A549 (cell line): Measurements from ENCODE around the gene ZNF48. TPM values are rescaled to one million over a fixed set of nuclear protein-coding genes. Genes with fewer than 3 reads are reported as not detected.

Source experiments
- ATAC-seq, 2 experiments: fragments of 200-7000 bp in 1 of 2; fragments of >200 bp in 1 of 2; cut with Nextera tagmentation in 1 of 2; cut with Tn5 transposase in 1 of 2; 3 replicates each; pipeline versions ENCODE4 v1.8.0 to v1.9.1; 2018 to 2020; ENCODE audit warnings: mild to moderate bottlenecking in 1 of 2, moderate library complexity in 1 of 2
- CTCF ChIA-PET: fragments of 300-600 bp; sonication (Branson Sonifier 250); formaldehyde crosslinking; extraction: SDS; loops from one replicate; lab custom pipeline; 2021; ENCODE audit warnings: antibody characterized with exemption, inconsistent platforms; lab: Yijun Ruan, JAX
- POLR2A ChIA-PET: fragments of 350-600 bp; formaldehyde crosslinking; extraction: SDS; loops from one replicate; lab custom pipeline; 2021; ENCODE audit warnings: antibody characterized with exemption, inconsistent platforms; lab: Yijun Ruan, JAX
- DNase-seq, 2 experiments: peaks; one replicate each; pipeline versions ENCODE4 v3.0.0 to v3.0.0-alpha.2; 2011 to 2016; ENCODE audit warnings: low read depth in 1 of 2, low spot score in 1 of 2
- FAIRE-seq: peaks from 2 replicates; lab custom pipeline; 2011; peaks lifted over from hg19 to GRCh38; lab: Jason Lieb, UNC
- H3K27ac ChIP-seq, 2 experiments: fragments of >200 bp; sonication (Bioruptor Twin); formaldehyde crosslinking; 3 replicates each; pipeline ENCODE4 v1.5.1; 2016 to 2017
- H3K4me1 ChIP-seq: fragments of >200 bp; sonication (Bioruptor Twin); formaldehyde crosslinking; 3 replicates; pipeline ENCODE4 v1.6.1; 2016
- H3K4me2 ChIP-seq: fragments of >200 bp; sonication (Bioruptor Twin); formaldehyde crosslinking; 3 replicates; pipeline ENCODE4 v1.6.1; 2016
- H3K4me3 ChIP-seq: fragments of >200 bp; sonication (Bioruptor Twin); formaldehyde crosslinking; 3 replicates; pipeline ENCODE4 v1.5.1; 2016
- H3K9me3 ChIP-seq: fragments of >200 bp; sonication (Bioruptor Twin); formaldehyde crosslinking; 3 replicates; pipeline ENCODE4 v1.6.1; 2016
- ATOH8 ChIP-seq: fragments of 250-450 bp; sonication (Bioruptor Pico); IDR thresholded peaks from 2 replicates; pipeline ENCODE4 v1.5.0; 2020; ENCODE audit warnings: low read depth, mild to moderate bottlenecking, moderate library complexity
- CBX2 ChIP-seq: fragments of 200-600 bp; sonication (generic); IDR thresholded peaks from 2 replicates; pipeline ENCODE4 v1.6.1; 2016; ENCODE audit warnings: low read depth, mild to moderate bottlenecking, borderline replicate concordance
- EHF ChIP-seq: fragments of 250-450 bp; sonication (Bioruptor Pico); IDR thresholded peaks from 2 replicates; pipeline ENCODE4 v1.5.0; 2020; ENCODE audit warnings: mild to moderate bottlenecking
- ESRRA ChIP-seq: fragments of 150-350 bp; IDR thresholded peaks from 2 replicates; pipeline ENCODE4 v1.6.1; 2014; ENCODE audit warnings: mild to moderate bottlenecking, low read length, borderline replicate concordance
- FOSL2 ChIP-seq, 2 experiments: fragments of 450-650 bp in 1 of 2; fragments of >200 bp in 1 of 2; sonication (Bioruptor Twin) in 1 of 2; formaldehyde crosslinking; IDR thresholded peaks; 2 replicates each; pipeline versions ENCODE4 v1.5.0 to v1.6.1; 2016 to 2020; ENCODE audit warnings: mild to moderate bottlenecking in 1 of 2, moderate library complexity in 1 of 2
- HOXA7 ChIP-seq: fragments of 250-450 bp; sonication (Bioruptor Pico); IDR thresholded peaks from 2 replicates; pipeline ENCODE4 v1.5.0; 2020; ENCODE audit warnings: mild to moderate bottlenecking, moderate library complexity
- POLR2A ChIP-seq: IDR thresholded peaks from 2 replicates; pipeline ENCODE4 v1.6.1; 2012; ENCODE audit warnings: mild to moderate bottlenecking, low read length
- RCOR1 ChIP-seq: fragments of 150-350 bp; IDR thresholded peaks from 2 replicates; pipeline ENCODE4 v1.6.1; 2014; ENCODE audit warnings: antibody characterized with exemption, low read length, low read depth
- SMC3 ChIP-seq: fragments of >200 bp; sonication (Bioruptor Twin); formaldehyde crosslinking; IDR thresholded peaks from 3 replicates; pipeline ENCODE4 v1.6.1; 2018; ENCODE audit warnings: inconsistent platforms
- SREBF2 ChIP-seq: fragments of 450-650 bp; IDR thresholded peaks from 2 replicates; pipeline ENCODE4 v1.6.1; 2014; ENCODE audit warnings: mild to moderate bottlenecking, moderate library complexity
- ZC3H11A ChIP-seq: fragments of 450-650 bp; IDR thresholded peaks from 2 replicates; pipeline ENCODE4 v1.6.1; 2014; ENCODE audit warnings: antibody characterized with exemption, mild to moderate bottlenecking
- ZFP36 ChIP-seq: fragments of 450-650 bp; IDR thresholded peaks from 2 replicates; pipeline ENCODE4 v1.6.1; 2014; ENCODE audit warnings: borderline replicate concordance; ENCODE audit not compliant: partially characterized antibody
- WGBS: methylation state at CpG from one replicate; pipeline ENCODE4 v1.1.6; 2017; ENCODE audit errors: missing lambda C conversion rate; 5-methylcytosine and 5-hydroxymethylcytosine counted together
- polyA plus RNA-seq, 4 experiments: library from polyadenylated mRNA; depleted of rRNA in 3 of 4; stranded (reverse); fragments of >200 nt; fragmentation: RNase III in 1 of 4; extraction: RNeasy Plus Mini Kit Qiagen cat#74134 plus additional on column Dnase treatment in 1 of 4; gene quantifications; 2 replicates in 3 of 4; 3 replicates in 1 of 4; pipeline ENCODE4 v1.2.3, GENCODE V29; 2011 to 2017
- TF ChIP-seq, protein P1 (sequence below): fragments of 250-450 bp; sonication (Bioruptor Pico); IDR thresholded peaks from 2 replicates; pipeline ENCODE4 v1.5.0; 2021; ENCODE audit warnings: mild to moderate bottlenecking, moderate library complexity, borderline replicate concordance
- TF ChIP-seq, protein P2 (sequence below): IDR thresholded peaks from 2 replicates; pipeline ENCODE4 v1.6.1; 2012; ENCODE audit warnings: low read depth, borderline replicate concordance

ZNF48 gene
- polyA plus RNA-seq, 2 of the 4 experiments (the other 2 are of a cell fraction), result 9.3 to 10.4 TPM

DNA sequence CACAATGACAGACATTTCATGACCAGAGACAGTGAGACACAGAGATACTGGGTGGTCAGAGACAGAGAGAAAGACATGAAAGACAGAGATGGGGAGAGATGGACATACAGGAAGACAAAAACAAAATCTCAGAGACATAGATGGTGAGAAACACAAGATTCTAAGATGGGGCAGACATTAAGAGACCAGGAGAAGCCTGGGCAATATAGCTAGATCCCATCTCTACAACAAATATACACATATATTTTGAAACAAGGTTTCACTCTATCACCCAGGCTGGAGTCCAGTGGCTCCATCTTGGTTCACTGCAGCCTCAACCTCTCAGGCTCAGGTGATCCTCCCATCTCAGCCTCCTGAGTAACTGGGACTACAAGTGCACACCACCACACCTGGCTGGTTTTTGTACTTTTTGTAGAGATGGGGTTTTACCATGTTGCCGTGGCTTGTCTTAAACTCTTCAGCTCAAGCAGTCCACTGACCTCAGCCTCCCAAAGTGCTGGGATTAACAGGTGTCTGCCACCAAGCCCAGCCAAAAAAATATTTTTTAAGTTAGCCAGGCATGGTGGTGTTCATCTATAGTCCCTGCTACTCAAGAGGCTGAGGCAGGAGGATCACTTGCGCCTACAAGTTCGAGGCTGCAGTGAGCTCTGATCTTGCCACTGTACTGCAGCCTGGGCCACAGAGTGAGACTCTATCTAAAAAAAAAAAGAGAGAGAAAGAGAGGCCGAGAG is 15.0 kb upstream of the ZNF48 start (continued):
- TF ChIP-seq, protein P1, sequence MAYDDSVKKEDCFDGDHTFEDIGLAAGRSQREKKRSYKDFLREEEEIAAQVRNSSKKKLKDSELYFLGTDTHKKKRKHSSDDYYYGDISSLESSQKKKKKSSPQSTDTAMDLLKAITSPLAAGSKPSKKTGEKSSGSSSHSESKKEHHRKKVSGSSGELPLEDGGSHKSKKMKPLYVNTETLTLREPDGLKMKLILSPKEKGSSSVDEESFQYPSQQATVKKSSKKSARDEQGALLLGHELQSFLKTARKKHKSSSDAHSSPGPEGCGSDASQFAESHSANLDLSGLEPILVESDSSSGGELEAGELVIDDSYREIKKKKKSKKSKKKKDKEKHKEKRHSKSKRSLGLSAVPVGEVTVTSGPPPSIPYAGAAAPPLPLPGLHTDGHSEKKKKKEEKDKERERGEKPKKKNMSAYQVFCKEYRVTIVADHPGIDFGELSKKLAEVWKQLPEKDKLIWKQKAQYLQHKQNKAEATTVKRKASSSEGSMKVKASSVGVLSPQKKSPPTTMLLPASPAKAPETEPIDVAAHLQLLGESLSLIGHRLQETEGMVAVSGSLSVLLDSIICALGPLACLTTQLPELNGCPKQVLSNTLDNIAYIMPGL, result no peak

DNA sequence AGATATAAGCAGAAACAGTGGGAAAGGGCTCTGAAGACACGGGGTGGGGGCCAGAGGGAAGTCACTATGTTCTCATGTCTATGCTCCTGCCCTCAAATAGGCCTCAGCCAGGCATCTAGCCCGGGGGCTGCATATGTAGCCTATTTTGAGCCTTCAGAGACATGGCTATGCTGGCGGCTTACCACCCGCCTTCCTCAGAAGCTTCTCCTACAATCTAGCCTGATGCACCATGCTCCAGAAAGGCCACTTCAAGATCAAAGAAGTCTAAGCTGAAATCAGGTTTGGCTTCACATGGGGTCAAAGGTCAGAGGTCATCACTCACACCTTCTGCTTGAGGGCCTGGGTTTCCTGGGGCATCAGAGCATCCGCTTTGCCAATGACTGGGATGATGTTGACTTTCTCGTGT is 14.4 kb upstream of the ZNF48 start:
- no peak for ATAC-seq
- 84% methylated on average over 6 of the region's 6 CpGs for WGBS

GRCh38 chr16:30381291-30382041 is 13.8 kb upstream of the ZNF48 start:
- no peak for ATAC-seq
- Histone ChIP-seq H3K4me1 (peaks cover 12% of the 10 kb centered on the region), H3K9me3 (no peaks in the 10 kb centered on the region), H3K4me3 (no peak overlapping the region), H3K4me2 (no peak overlapping the region), H3K27ac (no peak overlapping the region)
- ChIA-PET CTCF (interaction anchor here (1.5 to 6.1 kb wide), 3 partner anchors 12 to 28 kb away, joined by 3 to 26 read pairs (median 9); partner anchors contain the start of gene ZNF48), POLR2A (no interaction called here)
- 88% methylated on average over 9 of the region's 13 CpGs for WGBS
- TF ChIP-seq ATOH8 (CRISPR knock-in tag), result no peak
- TF ChIP-seq, protein P2, sequence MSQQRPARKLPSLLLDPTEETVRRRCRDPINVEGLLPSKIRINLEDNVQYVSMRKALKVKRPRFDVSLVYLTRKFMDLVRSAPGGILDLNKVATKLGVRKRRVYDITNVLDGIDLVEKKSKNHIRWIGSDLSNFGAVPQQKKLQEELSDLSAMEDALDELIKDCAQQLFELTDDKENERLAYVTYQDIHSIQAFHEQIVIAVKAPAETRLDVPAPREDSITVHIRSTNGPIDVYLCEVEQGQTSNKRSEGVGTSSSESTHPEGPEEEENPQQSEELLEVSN, result no peak
- no peak for TF ChIP-seq ESRRA
- TF ChIP-seq RCOR1, result no peak
- TF ChIP-seq FOSL2 (IDR thresholded peaks at IDR 0.05), result no peak
- 0 out of 2 replicates have a peak, but pooled peaks have one; percentile 11 for TF ChIP-seq FOSL2 (CRISPR knock-in tag; IDR thresholded peaks at IDR 0.05)
- no peak for FAIRE-seq
- no peak for DNase-seq

More for the DNA sequence above, 14.4 kb upstream of the ZNF48 start:
- Histone ChIP-seq H3K27ac (no peak overlapping the region), H3K4me3 (no peak overlapping the region), H3K4me2 (no peak overlapping the region), H3K4me1 (peaks cover 12% of the 10 kb centered on the region), H3K9me3 (no peaks in the 10 kb centered on the region)
- no peak for TF ChIP-seq SREBF2
- TF ChIP-seq, protein P1, result no peak
- POLR2A ChIA-PET, result no interaction called here
- CTCF ChIA-PET, result interaction anchor here (6.1 kb wide), 1 partner anchor 28 kb away, joined by 26 read pairs; no protein-coding TSS in a partner anchor
- FAIRE-seq (no peak), DNase-seq (no peak)

DNA sequence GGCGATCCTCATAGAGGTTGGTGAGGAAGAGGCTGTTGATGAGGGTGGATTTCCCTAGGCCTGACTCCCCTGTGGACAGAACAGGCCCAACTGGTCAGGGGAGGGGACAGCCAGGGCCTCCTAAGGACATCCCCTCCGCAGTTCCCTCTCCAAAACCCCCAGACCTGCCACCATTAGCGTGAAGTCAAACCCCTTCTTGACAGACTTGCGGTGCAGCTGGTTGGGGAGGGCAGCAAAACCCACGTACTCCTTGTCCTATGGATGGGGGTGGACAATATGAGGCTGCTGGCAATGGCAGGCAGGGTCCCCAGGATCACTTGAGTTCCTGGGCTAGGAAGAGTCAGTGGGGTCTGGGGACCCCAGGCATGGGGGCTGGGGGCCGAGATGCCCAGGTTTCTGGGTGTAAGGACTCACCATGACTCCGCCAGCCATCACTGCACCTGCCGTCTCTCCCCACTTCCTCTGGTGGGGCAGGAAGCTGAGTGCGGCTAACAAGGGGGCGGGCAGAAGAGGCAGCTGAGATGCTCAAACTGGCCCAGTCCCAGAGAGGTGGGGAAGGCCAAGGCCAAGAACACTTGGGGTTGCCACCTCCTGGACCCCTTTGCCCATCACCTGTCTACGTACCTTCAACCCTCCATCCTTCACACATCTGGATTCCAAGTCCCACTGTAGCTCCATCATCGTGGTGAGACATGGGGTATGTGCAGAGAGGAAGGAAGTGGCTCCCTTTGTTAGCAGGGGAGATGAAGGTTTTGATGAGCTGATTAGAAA is 12.9 kb upstream of the ZNF48 start, which contains the start of gene SEPTIN1:
Gene SEPTIN1 (minus strand): TSS at position 451 of the 771 bp plus-strand sequence. CDS start 19 bp downstream, at position 432.
- 78% methylated on average over 12 of the region's 12 CpGs for WGBS
- TF ChIP-seq ZC3H11A (no peak), HOXA7 (CRISPR knock-in tag) (no peak), CBX2 (no peak), EHF (no peak), ZFP36 (no peak), SMC3 (no peak), POLR2A (peak; percentile 20; the same call in 1 of the 2 replicates)
- DNase-seq (no peak), ATAC-seq (no peak), FAIRE-seq (no peak)
- Histone ChIP-seq H3K4me3 (no peak within 1 kb of the TSS), H3K4me1 (peaks cover 7% of the 10 kb centered on the region), H3K27ac (no peak within 1 kb of the TSS), H3K4me2 (no peak within 1 kb of the TSS), H3K9me3 (no peaks in the 10 kb centered on the region)
- CTCF ChIA-PET, result interaction anchor here (1.0 to 6.1 kb wide), 5 partner anchors 11 to 247 kb away, joined by 3 to 26 read pairs (median 4); partner anchors contain the start of gene ZNF48
- POLR2A ChIA-PET, result interaction anchor here (1.1 kb wide), 1 partner anchor 13 kb away, joined by 4 read pairs; the partner anchor contains the start of gene ZNF48
